Stromal cell of bone marrow (primary cell): ENCODE results near the gene RBM10.

Experiments used
- DNase-seq: peaks from one replicate; pipeline ENCODE4 v3.0.0-alpha.2; 2012; ENCODE audit warnings: low read depth

Gene RBM10

DNA sequence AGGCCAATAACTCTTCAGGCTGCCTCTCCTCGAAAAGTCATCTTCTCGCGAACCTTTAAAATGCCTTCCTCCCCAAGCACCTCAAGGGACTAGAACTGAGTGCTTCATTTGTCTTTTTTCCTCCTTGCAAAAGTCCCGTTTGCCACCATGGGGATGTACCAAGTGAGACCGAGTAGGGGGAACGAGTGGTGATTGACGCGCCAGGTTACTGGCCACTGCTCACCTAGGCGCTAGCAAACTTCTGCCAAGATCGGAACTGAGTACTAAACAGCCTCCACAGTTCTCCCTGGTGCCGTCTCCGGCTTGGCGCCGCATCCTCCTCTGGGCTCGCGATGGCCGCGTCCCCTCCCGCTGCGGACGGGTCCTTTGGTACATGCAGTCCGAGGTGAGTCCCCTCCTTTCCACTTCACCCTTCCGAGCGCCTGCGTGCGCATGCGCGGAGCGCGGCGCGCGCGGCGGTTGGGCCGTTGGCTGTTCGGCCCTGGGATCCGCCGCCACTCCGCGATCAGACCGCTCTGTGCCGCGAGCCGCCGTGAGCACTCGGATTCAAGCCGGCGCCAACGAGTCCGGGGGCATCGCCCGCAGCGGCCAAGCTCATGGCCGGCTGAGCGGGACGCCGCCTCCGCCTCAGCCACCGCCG lies 73.4 kb downstream of the RBM10 start, which contains the start of gene CDK16:
Gene CDK16, plus strand, starts transcription at position 402 of the 640 bp plus-strand sequence. CDS start 4,877 bp downstream, outside the sequence.
- peak; percentile 61 for DNase-seq

- DNase-seq = no peak
These were observed 74.1 kb downstream of the RBM10 start for GRCh38 chrX:47218920-47219815.

DNA sequence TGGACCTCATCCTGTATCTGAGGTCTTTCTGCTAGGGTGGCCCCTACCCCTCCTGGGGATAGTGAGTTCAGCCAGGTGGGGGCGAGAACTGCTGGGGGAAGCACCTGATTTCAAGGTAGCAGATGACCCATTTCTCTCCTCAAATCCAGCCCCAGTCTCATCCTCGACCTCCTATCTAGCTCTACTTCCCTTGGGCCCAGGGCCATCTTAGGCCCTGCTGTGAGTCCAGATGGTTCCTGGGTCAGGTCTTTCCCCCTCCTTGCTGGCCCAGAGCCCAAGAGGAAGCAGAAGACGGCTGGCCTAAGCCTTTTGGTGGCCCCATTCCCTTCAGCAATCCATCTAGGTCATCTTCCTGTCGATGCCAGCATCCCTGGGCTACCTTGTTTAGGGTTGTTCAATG lies 76.7 kb downstream of the RBM10 start:
- no peak for DNase-seq

GRCh38 chrX:47222751-47223350 lies 77.8 kb downstream of the RBM10 start:
- DNase-seq = no peak

GRCh38 chrX:47223476-47224250 lies 78.6 kb downstream of the RBM10 start:
- DNase-seq = no peak

DNA sequence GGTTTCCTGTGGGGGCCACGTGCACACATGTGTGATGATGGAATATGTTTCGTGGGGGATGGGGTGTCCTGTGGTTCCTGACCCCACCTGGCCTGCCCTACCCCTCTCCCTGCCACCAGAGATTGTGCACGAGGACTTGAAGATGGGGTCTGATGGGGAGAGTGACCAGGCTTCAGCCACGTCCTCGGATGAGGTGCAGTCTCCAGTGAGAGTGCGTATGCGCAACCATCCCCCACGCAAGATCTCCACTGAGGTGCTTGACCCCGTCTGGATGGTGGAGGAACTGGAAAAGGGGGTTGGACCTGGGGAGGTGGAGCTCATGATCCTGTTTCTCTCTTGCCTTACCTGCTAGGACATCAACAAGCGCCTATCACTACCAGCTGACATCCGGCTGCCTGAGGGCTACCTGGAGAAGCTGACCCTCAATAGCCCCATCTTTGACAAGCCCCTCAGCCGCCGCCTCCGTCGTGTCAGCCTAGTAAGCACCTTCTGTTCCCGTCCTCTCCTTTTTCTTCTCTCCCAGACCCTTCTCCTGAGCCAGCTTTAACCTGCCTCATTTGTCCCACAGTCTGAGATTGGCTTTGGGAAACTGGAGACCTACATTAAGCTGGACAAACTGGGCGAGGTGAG lies 79.4 kb downstream of the RBM10 start:
- DNase-seq = no peak

- no peak for DNase-seq
These were observed 79.9 kb downstream of the RBM10 start for GRCh38 chrX:47224896-47225290.

GRCh38 chrX:47226071-47226470 lies 81.0 kb downstream of the RBM10 start:
- DNase-seq = no peak

GRCh38 chrX:47226531-47227333 lies 81.7 kb downstream of the RBM10 start:
- DNase-seq = no peak

- DNase-seq = no peak
These were observed 82.2 kb downstream of the RBM10 start for GRCh38 chrX:47227334-47227583.

DNA sequence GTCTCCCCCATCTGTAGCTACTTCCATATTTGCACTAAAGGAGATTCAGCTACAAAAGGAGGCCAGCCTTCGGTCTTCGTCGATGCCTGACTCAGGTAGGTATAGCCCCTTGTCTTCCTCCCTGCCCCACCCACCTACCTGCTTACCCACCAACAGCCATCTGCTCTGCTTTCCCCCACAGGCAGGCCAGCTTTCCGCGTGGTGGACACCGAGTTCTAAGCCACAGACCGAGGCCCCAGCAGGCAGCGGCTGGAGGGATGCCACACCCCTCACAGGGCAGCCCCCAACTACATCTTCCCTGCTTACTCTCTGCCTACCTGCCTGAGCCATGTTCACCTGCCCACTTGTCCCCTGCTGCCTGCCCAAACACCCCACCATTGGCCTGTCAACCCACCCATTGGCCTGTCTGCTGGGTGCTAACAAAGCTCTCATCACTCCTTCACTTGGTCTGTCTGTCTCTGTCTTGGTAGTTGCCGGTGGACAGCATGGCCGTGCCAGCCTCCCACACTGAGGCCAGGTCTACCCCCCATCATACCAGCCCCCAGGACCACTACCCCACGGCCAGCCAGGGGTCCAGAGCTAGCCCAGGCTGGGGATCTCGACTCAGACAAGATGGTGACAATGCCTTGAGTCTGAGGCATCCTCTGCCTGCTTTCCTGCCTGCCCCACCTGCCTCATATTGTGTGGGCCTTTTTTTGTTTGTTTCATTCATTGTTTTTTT lies 83.7 kb downstream of the RBM10 start:
- DNase-seq = no peak

- DNase-seq = no peak
These were observed 84.4 kb downstream of the RBM10 start for GRCh38 chrX:47229427-47229826.

DNA sequence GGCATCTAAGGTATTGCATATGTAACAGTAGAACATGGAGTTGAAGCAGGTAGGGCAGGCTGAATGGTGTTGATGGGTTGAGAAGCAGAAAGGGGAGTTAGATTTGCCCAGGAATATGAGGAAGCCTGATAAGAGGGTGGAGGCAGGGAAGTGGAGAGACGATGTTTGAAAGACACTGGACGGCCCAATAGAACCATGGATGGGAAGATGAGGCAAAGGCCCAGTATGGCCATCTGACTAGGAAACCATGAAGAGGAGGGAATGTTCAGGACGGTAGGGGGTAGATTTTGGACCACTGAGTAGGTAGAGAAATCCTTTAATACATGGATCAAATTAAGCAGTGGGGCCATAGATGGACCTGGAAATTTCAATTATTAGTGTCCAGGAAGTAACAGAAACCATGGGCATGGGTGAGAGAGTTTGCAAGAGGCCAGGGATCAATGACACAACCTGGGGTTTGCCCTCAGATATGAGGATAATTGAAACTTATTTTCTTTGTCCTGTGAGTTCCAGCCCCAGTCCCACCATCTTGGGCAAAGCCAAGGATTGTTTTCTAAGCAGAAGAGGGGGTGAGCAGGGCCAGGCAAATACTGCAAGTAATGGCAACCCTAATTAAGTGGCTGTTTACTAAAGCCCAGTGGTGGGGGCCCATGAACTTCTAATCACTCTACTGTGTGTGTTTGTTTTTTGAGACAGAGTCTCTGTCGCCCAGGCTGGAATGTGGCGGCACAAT lies 85.3 kb downstream of the RBM10 start:
- no peak for DNase-seq

GRCh38 chrX:47231167-47231566 lies 86.1 kb downstream of the RBM10 start:
- DNase-seq = no peak

- no peak for DNase-seq
These were observed 87.3 kb downstream of the RBM10 start for GRCh38 chrX:47232197-47232802.

- DNase-seq = no peak
These were observed 87.8 kb downstream of the RBM10 start, which contains the start of gene USP11 for GRCh38 chrX:47232803-47233332. Gene USP11 (plus strand): TSS chrX:47233009. CDS start chrX:47233044, 35 bp downstream.

DNA sequence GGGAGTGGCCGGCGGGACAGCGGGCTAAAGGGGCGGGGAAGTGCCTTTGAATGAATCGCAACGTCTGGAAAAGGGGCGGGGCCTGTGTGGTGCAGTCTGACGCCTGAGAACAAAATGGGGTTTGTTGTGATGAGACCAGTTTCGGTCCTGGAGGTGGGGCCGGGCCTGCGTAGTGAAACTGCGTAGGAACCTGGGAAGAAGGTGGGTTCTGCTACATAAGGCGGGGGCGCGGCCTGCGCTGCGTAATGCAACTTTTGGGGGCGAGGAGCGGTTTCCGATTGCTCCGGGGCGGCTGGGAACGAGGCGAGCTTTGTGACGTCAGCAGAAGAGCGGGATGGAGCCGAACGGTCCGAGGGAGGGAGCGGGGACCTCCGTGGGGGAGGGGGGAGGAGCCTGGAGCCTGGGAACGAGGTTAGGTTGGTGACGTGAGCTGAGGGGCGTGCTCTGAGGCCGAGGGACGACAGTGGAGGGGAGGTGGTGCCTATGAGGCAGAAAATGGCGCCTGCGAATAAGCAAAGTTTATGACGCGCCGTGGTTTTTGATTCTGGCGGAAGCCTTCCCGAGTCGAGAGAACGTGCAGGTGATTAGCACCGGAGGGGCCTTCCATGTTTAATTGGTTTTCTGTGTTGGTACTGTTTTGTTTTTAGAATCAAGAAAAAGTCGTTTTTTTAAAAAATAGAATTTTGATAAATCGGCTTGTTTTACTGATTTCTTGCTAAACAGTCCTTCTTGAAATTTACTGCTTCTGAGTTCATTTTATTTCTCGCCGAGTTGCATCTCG lies 88.5 kb downstream of the RBM10 start:
- DNase-seq = peak; percentile 92

- DNase-seq = no peak
These were observed 89.6 kb downstream of the RBM10 start for GRCh38 chrX:47234583-47234982.
